T-helper 2 cell treated with Interferon-gamma antibody and Interleukin-4, amounts not matched to agents 5 μg/mL and 100 μg/mL, for 36 hours (primary cell): ENCODE measurements around the gene DGKZ.

Source experiments
- DNase-seq: peaks from one replicate; pipeline ENCODE4 v3.0.0; 2021; ENCODE audit warnings: low spot score
- H3K27ac Mint-ChIP-seq: one replicate; pipeline ENCODE4 v1.8.0; 2021; ENCODE audit warnings: mild to moderate bottlenecking, mixed read lengths
- H3K27me3 Mint-ChIP-seq: one replicate; pipeline ENCODE4 v1.8.0; 2021; ENCODE audit warnings: low read depth, mixed read lengths
- H3K36me3 Mint-ChIP-seq: one replicate; pipeline ENCODE4 v1.8.0; 2021; ENCODE audit warnings: low read depth, mixed read lengths
- H3K4me1 Mint-ChIP-seq: one replicate; pipeline ENCODE4 v1.8.0; 2021; ENCODE audit warnings: low read depth, mixed read lengths
- H3K4me3 Mint-ChIP-seq: one replicate; pipeline ENCODE4 v1.8.0; 2022; ENCODE audit warnings: mild to moderate bottlenecking, moderate library complexity, mixed read lengths
- H3K9me3 Mint-ChIP-seq: one replicate; pipeline ENCODE4 v1.8.0; 2021; ENCODE audit warnings: mixed read lengths

DGKZ gene

GRCh38 chr11:46381048-46381818 is 34.0 kb downstream of the DGKZ start, which contains the start of gene MDK:
Gene MDK (plus strand): TSS chr11:46381669. CDS start chr11:46382058, 389 bp downstream.
- H3K9me3 Mint-ChIP-seq = no peaks in the 10 kb centered on the region
- peak within 1 kb of the TSS; percentile 72 for H3K4me3 Mint-ChIP-seq
- H3K27ac Mint-ChIP-seq = no peak within 1 kb of the TSS
- H3K4me1 Mint-ChIP-seq = peaks cover 8% of the 10 kb centered on the region
- no peak for DNase-seq
- peaks cover 24% of the 10 kb centered on the region for H3K27me3 Mint-ChIP-seq
- H3K36me3 Mint-ChIP-seq = peaks cover 21% of the 10 kb centered on the region

- H3K9me3 Mint-ChIP-seq = no peaks in the 10 kb centered on the region
- no peak overlapping the region for H3K27ac Mint-ChIP-seq
- peaks cover 8% of the 10 kb centered on the region for H3K4me1 Mint-ChIP-seq
- no peak for DNase-seq
- peak overlapping the region; percentile 69 for H3K4me3 Mint-ChIP-seq
- peaks cover 14% of the 10 kb centered on the region for H3K36me3 Mint-ChIP-seq
- peaks cover 32% of the 10 kb centered on the region for H3K27me3 Mint-ChIP-seq
Observed at GRCh38 chr11:46381819-46382645, 34.8 kb downstream of the DGKZ start.

GRCh38 chr11:46382646-46383403 is 35.6 kb downstream of the DGKZ start:
- Mint-ChIP-seq H3K27ac (no peak overlapping the region), H3K4me3 (no peak overlapping the region), H3K9me3 (no peaks in the 10 kb centered on the region), H3K36me3 (peaks cover 6% of the 10 kb centered on the region), H3K27me3 (peaks cover 37% of the 10 kb centered on the region), H3K4me1 (peaks cover 8% of the 10 kb centered on the region)
- DNase-seq = no peak

GRCh38 chr11:46383404-46383758 is 36.1 kb downstream of the DGKZ start:
- H3K4me1 Mint-ChIP-seq = peaks cover 14% of the 10 kb centered on the region
- H3K36me3 Mint-ChIP-seq = peaks cover 2% of the 10 kb centered on the region
- H3K27me3 Mint-ChIP-seq = peaks cover 43% of the 10 kb centered on the region
- no peak overlapping the region for H3K4me3 Mint-ChIP-seq
- no peaks in the 10 kb centered on the region for H3K9me3 Mint-ChIP-seq
- no peak for DNase-seq
- no peak overlapping the region for H3K27ac Mint-ChIP-seq

GRCh38 chr11:46383974-46384701 is 36.9 kb downstream of the DGKZ start:
- DNase-seq = no peak
- no peak overlapping the region for H3K4me3 Mint-ChIP-seq
- H3K27me3 Mint-ChIP-seq = peaks cover 50% of the 10 kb centered on the region
- H3K36me3 Mint-ChIP-seq = peaks cover 2% of the 10 kb centered on the region
- no peak overlapping the region for H3K27ac Mint-ChIP-seq
- H3K4me1 Mint-ChIP-seq = peaks cover 14% of the 10 kb centered on the region
- H3K9me3 Mint-ChIP-seq = no peaks in the 10 kb centered on the region

GRCh38 chr11:46385169-46386004 is 38.1 kb downstream of the DGKZ start:
- no peak for DNase-seq
- Mint-ChIP-seq H3K27me3 (peaks cover 62% of the 10 kb centered on the region), H3K27ac (no peak overlapping the region), H3K4me3 (no peak overlapping the region), H3K36me3 (peaks cover under 1% of the 10 kb centered on the region), H3K9me3 (no peaks in the 10 kb centered on the region), H3K4me1 (peaks cover 9% of the 10 kb centered on the region)

GRCh38 chr11:46386005-46386578 is 38.8 kb downstream of the DGKZ start:
- Mint-ChIP-seq H3K27me3 (peaks cover 69% of the 10 kb centered on the region), H3K4me1 (peaks cover 9% of the 10 kb centered on the region), H3K4me3 (no peak overlapping the region), H3K9me3 (no peaks in the 10 kb centered on the region), H3K36me3 (no peaks in the 10 kb centered on the region), H3K27ac (no peak overlapping the region)
- no peak for DNase-seq

GRCh38 chr11:46386674-46387073 is 39.4 kb downstream of the DGKZ start:
- H3K9me3 Mint-ChIP-seq = no peaks in the 10 kb centered on the region
- no peak overlapping the region for H3K4me3 Mint-ChIP-seq
- no peaks in the 10 kb centered on the region for H3K36me3 Mint-ChIP-seq
- no peak overlapping the region for H3K27ac Mint-ChIP-seq
- H3K27me3 Mint-ChIP-seq = peaks cover 69% of the 10 kb centered on the region
- DNase-seq = no peak
- peaks cover 9% of the 10 kb centered on the region for H3K4me1 Mint-ChIP-seq

GRCh38 chr11:46387456-46387855 is 40.2 kb downstream of the DGKZ start:
- peaks cover 63% of the 10 kb centered on the region for H3K27me3 Mint-ChIP-seq

GRCh38 chr11:46387919-46388618 is 40.8 kb downstream of the DGKZ start:
- DNase-seq = no peak
- H3K27me3 Mint-ChIP-seq = peaks cover 68% of the 10 kb centered on the region
- no peak overlapping the region for H3K27ac Mint-ChIP-seq
- H3K36me3 Mint-ChIP-seq = no peaks in the 10 kb centered on the region
- no peaks in the 10 kb centered on the region for H3K9me3 Mint-ChIP-seq
- peaks cover 11% of the 10 kb centered on the region for H3K4me1 Mint-ChIP-seq
- H3K4me3 Mint-ChIP-seq = no peak overlapping the region

More at GRCh38 chr11:46387456-46387855, 40.2 kb downstream of the DGKZ start:
- Mint-ChIP-seq H3K4me1 (peaks cover 6% of the 10 kb centered on the region), H3K4me3 (no peak overlapping the region), H3K9me3 (no peaks in the 10 kb centered on the region), H3K36me3 (no peaks in the 10 kb centered on the region), H3K27ac (no peak overlapping the region)
- DNase-seq = no peak

GRCh38 chr11:46388619-46389449 is 41.6 kb downstream of the DGKZ start:
- Mint-ChIP-seq H3K36me3 (no peaks in the 10 kb centered on the region), H3K4me3 (no peak overlapping the region), H3K4me1 (peaks cover 11% of the 10 kb centered on the region), H3K27me3 (peaks cover 70% of the 10 kb centered on the region), H3K9me3 (no peaks in the 10 kb centered on the region), H3K27ac (no peak overlapping the region)
- no peak for DNase-seq
